GM12878 (cell line): Measurements from ENCODE around the gene BCORL1. TPM values are rescaled to one million over a fixed set of nuclear protein-coding genes. Genes with fewer than 3 reads are reported as not detected.

Experiments used
- ATAC-seq: fragments of 200-7000 bp; cut with Tn5 transposase; 3 replicates; pipeline ENCODE4 v1.9.1; 2020; ENCODE audit warnings: mild to moderate bottlenecking, moderate library complexity
- BruUV-seq: library from RNA; stranded (reverse); fragments of 400-500 nt; replicated peaks from 2 replicates; lab custom pipeline; 2021; lab: Mats Ljungman, UMichigan
- CTCF ChIA-PET: fragments of 300-600 bp; sonication (Branson Sonifier 250); formaldehyde crosslinking; extraction: SDS; loops from one replicate; lab custom pipeline; 2021; ENCODE audit warnings: inconsistent platforms; lab: Yijun Ruan, JAX
- POLR2A ChIA-PET: fragments of 350-600 bp; formaldehyde crosslinking; extraction: SDS; loops from one replicate; lab custom pipeline; 2021; ENCODE audit warnings: inconsistent platforms; lab: Charles Lee
- RAD21 ChIA-PET: fragments of 300-600 bp; sonication (Branson Sonifier 250); formaldehyde crosslinking; loops from one replicate; lab custom pipeline; 2023; ENCODE audit warnings: antibody characterized with exemption; ENCODE audit not compliant: unreplicated experiment; lab: Charles Lee
- SMC1A ChIA-PET: fragments of 300-600 bp; sonication (Branson Sonifier 250); formaldehyde crosslinking; loops from one replicate; lab custom pipeline; 2023; ENCODE audit not compliant: unreplicated experiment, uncharacterized antibody; lab: Charles Lee
- DNase-seq: peaks from one replicate; pipeline ENCODE4 v3.0.0-alpha.2; 2011; ENCODE audit warnings: low read depth, low spot score
- FAIRE-seq: peaks from 3 replicates; lab custom pipeline; 2011; peaks lifted over from hg19 to GRCh38; lab: Jason Lieb, UNC
- H2AFZ ChIP-seq: 2 replicates; pipeline ENCODE4 v1.6.0; 2011; ENCODE audit warnings: low read depth, low read length, control low read depth; ENCODE audit not compliant: control insufficient read depth
- H3K27ac ChIP-seq: 2 replicates; pipeline ENCODE4 v1.5.1; 2011; ENCODE audit warnings: control low read depth; ENCODE audit not compliant: control insufficient read depth, insufficient read depth
- H3K27me3 ChIP-seq, 2 experiments: replicated peaks in 1 of 2; 2 replicates each; pipeline versions ENCODE4 v1.6.0 to v1.6.1; 2011; ENCODE audit warnings: low read length in 1 of 2; ENCODE audit not compliant: control insufficient read depth in 2 of 2, insufficient read depth in 2 of 2
- H3K36me3 ChIP-seq, 2 experiments: 2 replicates each; pipeline ENCODE4 v1.5.1; 2011; ENCODE audit warnings: low read length in 1 of 2; ENCODE audit not compliant: control insufficient read depth in 2 of 2, insufficient read depth in 2 of 2
- H3K4me1 ChIP-seq: 2 replicates; pipeline ENCODE4 v1.6.1; 2011; ENCODE audit warnings: mild to moderate bottlenecking, low read length, moderate library complexity, mixed read lengths; ENCODE audit not compliant: control insufficient read depth, insufficient read depth
- H3K4me2 ChIP-seq: 2 replicates; pipeline ENCODE4 v1.6.0; 2011; ENCODE audit warnings: control low read depth; ENCODE audit not compliant: control insufficient read depth, insufficient read depth
- H3K4me3 ChIP-seq: fragments of 200-600 bp; sonication (generic); 2 replicates; pipeline ENCODE4 v1.5.1; 2016
- H3K79me2 ChIP-seq: 2 replicates; pipeline ENCODE4 v1.6.0; 2011; ENCODE audit warnings: low read length; ENCODE audit not compliant: control insufficient read depth, insufficient read depth
- H3K9ac ChIP-seq: 2 replicates; pipeline ENCODE4 v1.8.0; 2011; ENCODE audit warnings: low read length, control low read depth, mixed read lengths; ENCODE audit not compliant: control insufficient read depth, insufficient read depth
- H3K9me3 ChIP-seq: replicated peaks from 3 replicates; pipeline ENCODE4 v1.5.1; 2011; ENCODE audit warnings: mild to moderate bottlenecking, low read length; ENCODE audit not compliant: control insufficient read depth, insufficient read depth
- H4K20me1 ChIP-seq: 2 replicates; pipeline ENCODE4 v1.6.0; 2011; ENCODE audit not compliant: control insufficient read depth, insufficient read depth
- FOS ChIP-seq: IDR thresholded peaks from 3 replicates; pipeline ENCODE4 v1.6.1; 2011; ENCODE audit warnings: borderline replicate concordance; ENCODE audit not compliant: insufficient read length; ENCODE audit errors: extremely low read depth
- FOXK2 ChIP-seq: fragments of 450-650 bp; IDR thresholded peaks from 2 replicates; pipeline ENCODE4 v1.6.1; 2017; ENCODE audit warnings: mild to moderate bottlenecking, moderate library complexity
- IRF3 ChIP-seq: fragments of 450-650 bp; IDR thresholded peaks from 2 replicates; pipeline ENCODE4 v1.6.1; 2014; ENCODE audit warnings: mild to moderate bottlenecking
- IRF5 ChIP-seq: fragments of 450-650 bp; IDR thresholded peaks from 2 replicates; pipeline ENCODE4 v1.6.1; 2017; ENCODE audit warnings: borderline replicate concordance
- MAX ChIP-seq: IDR thresholded peaks from 2 replicates; pipeline ENCODE4 v1.6.1; 2012; ENCODE audit warnings: low read depth, low read length, improper control_type of control experiment
- RUNX3 ChIP-seq: IDR thresholded peaks from 2 replicates; pipeline ENCODE4 v1.6.1; 2012; ENCODE audit warnings: low read length, inconsistent platforms
- SIX5 ChIP-seq: IDR thresholded peaks from 2 replicates; pipeline ENCODE4 v1.6.1; 2011; ENCODE audit warnings: mild to moderate bottlenecking, low read depth, low read length, moderate library complexity; ENCODE audit not compliant: severe bottlenecking
- YY1 ChIP-seq: IDR thresholded peaks from 2 replicates; pipeline ENCODE4 v1.6.1; 2011; ENCODE audit warnings: low read depth, mild to moderate bottlenecking, low read length
- WGBS: methylation state at CpG from one replicate; pipeline ENCODE4 v1.1.6; 2016; ENCODE audit warnings: low lambda C conversion rate; ENCODE audit not compliant: insufficient replicate concordance, insufficient coverage; ENCODE audit errors: missing lambda C conversion rate; 5-methylcytosine and 5-hydroxymethylcytosine counted together
- in situ Hi-C: fragments of 300-500 bp; cut with MboI; formaldehyde crosslinking; loops from 9 replicates; pipeline ENCODE4 v1.14.3; 2018; ENCODE audit warnings: mixed read lengths
- intact Hi-C: fragments of 100-400 bp; cut with micrococcal nuclease; formaldehyde crosslinking; loops from one replicate; pipeline ENCODE4 v1.14.2; 2022; ENCODE audit not compliant: unreplicated experiment
- polyA plus RNA-seq, 11 experiments: library from polyadenylated mRNA; depleted of rRNA in 4 of 11; unstranded in 6 of 11; stranded (reverse) in 5 of 11; fragments of >200 nt; fragmentation: Nextera tagmentation in 4 of 11; fragmentation: Illumina TruSeq in 1 of 11; extraction: Ambion mirVana in 4 of 11; extraction: Trizol in 1 of 11; gene quantifications; 1 replicate in 1 of 11; 2 replicates in 10 of 11; pipeline versions ENCODE4 v1.2.1 to v1.2.3, GENCODE V29; 2011 to 2016; ENCODE audit warnings: inconsistent platforms in 2 of 11, missing spikeins in 2 of 11, low read depth in 1 of 11
- total RNA-seq, 4 experiments: library from RNA; depleted of rRNA in 3 of 4; stranded (reverse); fragments of >200 nt in 3 of 4; fragmentation: Illumina TruSeq in 1 of 4; extraction: Trizol in 1 of 4; gene quantifications; 2 replicates each; pipeline versions ENCODE4 v1.2.1 to v1.2.3, GENCODE V29; 2013 to 2021

BCORL1 gene
- total and polyA plus RNA-seq, 10 of the 15 experiments (the other 5 are each of a cell fraction or from before 2014, with no cell fraction given): 0.16 to 7.2 (median 0.94) TPM

GRCh38 chrX:129981200-129981553, 1.3 kb upstream of the BCORL1 start:
- ATAC-seq: no peak
- intact Hi-C loops: no loop called here
- Histone ChIP-seq H2AFZ (no peak overlapping the region), H3K79me2 (no peaks in the 10 kb centered on the region), H3K27ac (no peak overlapping the region), H3K9me3 (no peaks in the 10 kb centered on the region; the same call in 2 of the 3 replicates), H3K36me3 (no peaks in the 10 kb centered on the region), H4K20me1 (no peaks in the 10 kb centered on the region), H3K9ac (no peak overlapping the region), H3K27me3 (no peaks in the 10 kb centered on the region), H3K4me3 (peak overlapping the region; percentile 53; the same call in 1 of the 2 replicates), H3K4me2 (peak overlapping the region; percentile 74), H3K4me1 (peaks cover 5% of the 10 kb centered on the region; the same call in 1 of the 2 replicates)
- in situ Hi-C loops: no loop called here
- ChIA-PET RAD21 (interaction anchor here (0.6 to 1.3 kb wide), 3 partner anchors 20 to 213 kb away, joined by 3 to 5 read pairs (median 3); no protein-coding TSS in a partner anchor), CTCF (no interaction called here), POLR2A (interaction anchor here (0.6 to 1.0 kb wide), 3 partner anchors 43 to 87 kb away, joined by 4 to 8 read pairs (median 4); no protein-coding TSS in a partner anchor), SMC1A (interaction anchor here (1.5 kb wide), 1 partner anchor 55 kb away, joined by 3 read pairs; no protein-coding TSS in a partner anchor)
- 38% methylated on average over 17 of the region's 17 CpGs for WGBS
- TF ChIP-seq FOS (no peak), RUNX3 (no peak), FOXK2 (no peak), YY1 (no peak), MAX (no peak), SIX5 (no peak), IRF3 (no peak), IRF5 (no peak)
- no peak for FAIRE-seq
- no TSS peak for BruUV-seq
- no peak for DNase-seq
